Glutamatergic neuron (in vitro differentiated cells): Measurements from ENCODE around the gene RGS16. TPM values are rescaled to one million over a fixed set of nuclear protein-coding genes. Genes with fewer than 3 reads are reported as not detected.

Source experiments
- DNase-seq: peaks from one replicate; pipeline ENCODE4 v3.0.0; 2022
- H3K27ac Mint-ChIP-seq: one replicate; pipeline ENCODE4 v1.8.0; 2020; ENCODE audit warnings: mild to moderate bottlenecking, mixed read lengths, inconsistent platforms; ENCODE audit not compliant: unreplicated experiment
- H3K27me3 Mint-ChIP-seq: one replicate; pipeline ENCODE4 v1.8.0; 2020; ENCODE audit warnings: mild to moderate bottlenecking, moderate library complexity, mixed read lengths, inconsistent platforms; ENCODE audit not compliant: unreplicated experiment
- H3K36me3 Mint-ChIP-seq: one replicate; pipeline ENCODE4 v1.8.0; 2020; ENCODE audit warnings: mild to moderate bottlenecking, mixed read lengths, inconsistent platforms; ENCODE audit not compliant: unreplicated experiment
- H3K4me1 Mint-ChIP-seq: one replicate; pipeline ENCODE4 v1.8.0; 2020; ENCODE audit warnings: mild to moderate bottlenecking, low read depth, mixed read lengths, inconsistent platforms; ENCODE audit not compliant: unreplicated experiment
- H3K4me3 Mint-ChIP-seq: one replicate; pipeline ENCODE4 v1.8.0; 2020; ENCODE audit warnings: mild to moderate bottlenecking, mixed read lengths, inconsistent platforms; ENCODE audit not compliant: unreplicated experiment
- H3K9me3 Mint-ChIP-seq: one replicate; pipeline ENCODE4 v1.8.0; 2020; ENCODE audit warnings: mild to moderate bottlenecking, moderate library complexity, mixed read lengths, inconsistent platforms; ENCODE audit not compliant: unreplicated experiment
- CTCF ChIP-seq: fragments of 200-600 bp; sonication (generic); IDR thresholded peaks from one replicate; pipeline ENCODE4 v1.5.0; 2021; ENCODE audit not compliant: partially characterized antibody, unreplicated experiment
- total RNA-seq: library from RNA; stranded (reverse); fragmentation: NEBNext Ultra II Directional; extraction: Animal tissue kit (Norgen Biotek cat#: 25700); gene quantifications from one replicate; pipeline ENCODE4 v1.2.1, GENCODE V29; 2021; ENCODE audit not compliant: unreplicated experiment

Gene RGS16
- total RNA-seq, 1 donor from 2014 or later: 37.2 TPM

GRCh38 chr1:182549346-182549745 is 54.8 kb downstream of the RGS16 start:
- TF ChIP-seq CTCF: no peak
- H3K36me3 Mint-ChIP-seq: no peaks in the 10 kb centered on the region
- no peaks in the 10 kb centered on the region for H3K4me1 Mint-ChIP-seq
- no peak for DNase-seq
- no peaks in the 10 kb centered on the region for H3K27me3 Mint-ChIP-seq
- no peak overlapping the region for H3K27ac Mint-ChIP-seq
- no peak overlapping the region for H3K4me3 Mint-ChIP-seq
- peaks cover 1% of the 10 kb centered on the region for H3K9me3 Mint-ChIP-seq

Other genes starting within 250 kb of the RGS16 start
- 312 TPM for gene GLUL, start 212.6 kb downstream of the RGS16 start, total RNA-seq
- gene TEDDM1, start 203.7 kb downstream of the RGS16 start, total RNA-seq: not detected
- gene RGSL1, start 154.2 kb downstream of the RGS16 start, total RNA-seq: not detected
- gene RNASEL, start 15.1 kb downstream of the RGS16 start, total RNA-seq: 1.3 TPM
- 3.5 TPM for gene RGS8, start 80.2 kb upstream of the RGS16 start, total RNA-seq
- gene NPL, start 185.4 kb upstream of the RGS16 start, total RNA-seq: 2.3 TPM
- gene DHX9, start 235.0 kb upstream of the RGS16 start, total RNA-seq: 215 TPM